K562 (cell line): ENCODE measurements around the gene FOXK2. TPM values are rescaled to one million over a fixed set of nuclear protein-coding genes. Genes with fewer than 3 reads are reported as not detected.

ENCODE experiments used
- ATAC-seq: fragments of 200-7000 bp; cut with Tn5 transposase; 3 replicates; pipeline ENCODE4 v1.9.1; 2020; ENCODE audit warnings: moderate library complexity
- BruUV-seq: library from RNA; stranded (reverse); fragments of 400-500 nt; replicated peaks from 2 replicates; lab custom pipeline; 2021; lab: Mats Ljungman, UMichigan
- CTCF ChIA-PET: fragments of 300-600 bp; formaldehyde crosslinking; extraction: SDS; loops from one replicate; lab custom pipeline; 2021; ENCODE audit warnings: low intra/inter-chr PET ratio; lab: Yijun Ruan, JAX
- POLR2A ChIA-PET: fragments of 300-600, 350-650 bp; sonication (Branson Sonifier 250); formaldehyde crosslinking; extraction: SDS; loops from one replicate; lab custom pipeline; 2021; ENCODE audit warnings: antibody characterized with exemption, inconsistent platforms; lab: Yijun Ruan, JAX
- DNase-seq, 4 experiments: peaks; one replicate each; pipeline versions ENCODE4 v3.0.0 to v3.0.0-alpha.2; 2011 to 2018; ENCODE audit warnings: low spot score in 3 of 4, mixed read lengths in 3 of 4; ENCODE audit errors: extremely low read depth in 1 of 4
- FAIRE-seq: peaks from 2 replicates; lab custom pipeline; 2011; peaks lifted over from hg19 to GRCh38; lab: Jason Lieb, UNC
- H2AFZ ChIP-seq: 2 replicates; pipeline ENCODE4 v1.6.0; 2011; ENCODE audit warnings: low read depth, low read length, control low read depth, inconsistent platforms
- H3K27ac ChIP-seq: fragments of 200-600 bp; 3 replicates; pipeline ENCODE4 v1.8.0; 2011; ENCODE audit warnings: low read depth, mild to moderate bottlenecking, control low read depth, inconsistent platforms, low read length, moderate library complexity, mixed read lengths; ENCODE audit errors: extremely low read depth
- H3K27me3 ChIP-seq, 2 experiments: fragments of 300-600 bp in 1 of 2; 2 replicates in 1 of 2; 3 replicates in 1 of 2; pipeline versions ENCODE4 v1.6.0 to v1.8.0; 2011; ENCODE audit warnings: inconsistent platforms in 2 of 2, low read length in 2 of 2, mild to moderate bottlenecking in 1 of 2, mixed read lengths in 1 of 2, moderate library complexity in 1 of 2; ENCODE audit not compliant: control insufficient read depth in 2 of 2, insufficient read depth in 2 of 2
- H3K36me3 ChIP-seq: fragments of 300-600 bp; 3 replicates; pipeline ENCODE4 v1.8.0; 2011; ENCODE audit warnings: mild to moderate bottlenecking, low read length, inconsistent platforms; ENCODE audit not compliant: control insufficient read depth, insufficient read depth
- H3K4me1 ChIP-seq, 2 experiments: fragments of 200-600 bp in 1 of 2; replicated peaks in 1 of 2; 2 replicates in 1 of 2; 3 replicates in 1 of 2; pipeline versions ENCODE4 v1.5.1 to v1.8.0; 2011; ENCODE audit warnings: inconsistent platforms in 2 of 2, low read length in 2 of 2, mild to moderate bottlenecking in 1 of 2, mixed read lengths in 1 of 2, moderate library complexity in 1 of 2; ENCODE audit not compliant: control insufficient read depth in 2 of 2, insufficient read depth in 2 of 2
- H3K4me2 ChIP-seq: 2 replicates; pipeline ENCODE4 v1.6.1; 2011; ENCODE audit warnings: low read length, control low read depth, inconsistent platforms, mixed read lengths; ENCODE audit not compliant: insufficient read depth
- H3K4me3 ChIP-seq: fragments of 200-600 bp; sonication (generic), shearing (Covaris generic); 2 replicates; pipeline ENCODE4 v1.5.1; 2016; ENCODE audit warnings: control low read depth, inconsistent platforms
- H3K79me2 ChIP-seq: fragments of 200-600 bp; 3 replicates; pipeline ENCODE4 v1.8.0; 2011; ENCODE audit warnings: low read length, inconsistent platforms; ENCODE audit not compliant: control insufficient read depth, insufficient read depth
- H3K9ac ChIP-seq, 2 experiments: 2 replicates each; pipeline versions ENCODE4 v1.6.0 to v1.6.1; 2011; ENCODE audit warnings: low read depth in 2 of 2, low read length in 2 of 2, control low read depth in 1 of 2, inconsistent platforms in 1 of 2, mild to moderate bottlenecking in 1 of 2, mixed read lengths in 1 of 2; ENCODE audit not compliant: insufficient read depth in 1 of 2
- H3K9me1 ChIP-seq: one replicate; pipeline ENCODE4 v1.6.0; 2011; ENCODE audit warnings: inconsistent platforms, mild to moderate bottlenecking, low read length, moderate library complexity; ENCODE audit not compliant: control insufficient read depth, insufficient read depth
- H3K9me3 ChIP-seq: replicated peaks from 2 replicates; pipeline ENCODE4 v1.5.1; 2011; ENCODE audit warnings: low read depth, low read length, inconsistent platforms; ENCODE audit not compliant: control insufficient read depth, insufficient read depth
- H4K20me1 ChIP-seq: replicated peaks from 2 replicates; pipeline ENCODE4 v1.6.1; 2011; ENCODE audit warnings: low read length, inconsistent platforms, mixed read lengths; ENCODE audit not compliant: control insufficient read depth, insufficient read depth
- MAFG ChIP-seq: fragments of 450-650 bp; conservative IDR thresholded peaks from 2 replicates; pipeline ENCODE4 v1.6.1; 2016; ENCODE audit warnings: missing genetic modification characterization, missing compliant biosample characterization
- MTF1 ChIP-seq: fragments of 250-450 bp; sonication (Bioruptor Pico); IDR thresholded peaks from 2 replicates; pipeline ENCODE4 v1.9.0; 2021; ENCODE audit warnings: moderate library complexity, mild to moderate bottlenecking, inconsistent platforms, borderline replicate concordance
- ZNF316 ChIP-seq: fragments of 450-650 bp; IDR thresholded peaks from 2 replicates; pipeline ENCODE4 v1.6.1; 2016
- ZNF764 ChIP-seq: fragments of 250-450 bp; sonication (Bioruptor Pico); IDR thresholded peaks from 2 replicates; pipeline ENCODE4 v1.4.0; 2020; ENCODE audit warnings: low read depth, mild to moderate bottlenecking, moderate library complexity
- WGBS: fragments of 100-300 bp; shearing (Covaris generic); methylation state at CpG from one replicate; pipeline ENCODE4 v1.1.6; 2016; ENCODE audit warnings: low coverage, mixed read lengths; ENCODE audit not compliant: insufficient coverage; ENCODE audit errors: missing lambda C conversion rate; 5-methylcytosine and 5-hydroxymethylcytosine counted together
- in situ Hi-C: fragments of 300-500 bp; cut with MboI; formaldehyde crosslinking; loops from 4 replicates; pipeline ENCODE4 v1.15.0; 2018; ENCODE audit warnings: inconsistent platforms, mixed read lengths
- intact Hi-C: fragments of 100-400 bp; cut with micrococcal nuclease; formaldehyde crosslinking; loops from 2 replicates; pipeline ENCODE4 v1.14.2; 2022
- polyA plus RNA-seq, 8 experiments: library from polyadenylated mRNA; depleted of rRNA in 4 of 8; stranded (reverse) in 5 of 8; unstranded in 3 of 8; fragments of >200 nt; fragmentation: Nextera tagmentation in 2 of 8; fragmentation: Illumina TruSeq in 1 of 8; extraction: Ambion mirVana in 2 of 8; extraction: Trizol in 1 of 8; gene quantifications; 2 replicates each; pipeline versions ENCODE4 v1.2.1 to v1.2.3, GENCODE V29; 2011 to 2014; ENCODE audit warnings: inconsistent platforms in 1 of 8, missing spikeins in 1 of 8
- total RNA-seq, 7 experiments: library from RNA; depleted of rRNA in 6 of 7; stranded (reverse); fragments of >200 nt in 6 of 7; fragmentation: Illumina TruSeq in 2 of 7; extraction: Trizol in 2 of 7; gene quantifications; 2 replicates each; pipeline versions ENCODE4 v1.2.1 to v1.2.3, GENCODE V29; 2011 to 2021; ENCODE audit warnings: low replicate concordance in 1 of 7
- TF ChIP-seq, protein P1 (sequence below): fragments of 250-450 bp; sonication (Bioruptor Pico); IDR thresholded peaks from 2 replicates; pipeline ENCODE4 v1.5.0; 2020; ENCODE audit warnings: mild to moderate bottlenecking

FOXK2 gene
- total and polyA plus RNA-seq, 9 of the 15 experiments (the other 6 are each of a cell fraction or from before 2014, with no cell fraction given) = 3.0 to 86.0 (median 44.1) TPM

GRCh38 chr17:82631544-82631943, 112.0 kb downstream of the FOXK2 start:
- ChIA-PET CTCF (no interaction called here), POLR2A (interaction anchor here (1.1 kb wide), 1 partner anchor 15 kb away, joined by 4 read pairs; no protein-coding TSS in a partner anchor)
- Histone ChIP-seq H3K9me3 (no peaks in the 10 kb centered on the region), H3K27me3 (no peaks in the 10 kb centered on the region), H3K9ac (no peak overlapping the region), H3K4me1 (peaks cover 0 to 4% of the 10 kb centered on the region in 2 experiments; a peak in 1 of 5 replicates), H3K9me1 (no peaks in the 10 kb centered on the region), H3K36me3 (peaks cover 86% of the 10 kb centered on the region), H3K27ac (no peak overlapping the region), H3K4me2 (no peak overlapping the region), H2AFZ (no peak overlapping the region), H4K20me1 (peaks cover 7% of the 10 kb centered on the region; the same call in 1 of the 2 replicates), H3K4me3 (no peak overlapping the region), H3K79me2 (peaks cover 50% of the 10 kb centered on the region)
- 74% methylated on average over 6 of the region's 6 CpGs for WGBS
- in situ Hi-C loops = no loop called here
- TF ChIP-seq ZNF764 (CRISPR knock-in tag) (no peak), ZNF316 (peak; percentile 61), MTF1 (CRISPR knock-in tag) (no peak), MAFG (tag) (peak; percentile 31; the same call in 1 of the 2 replicates)
- TF ChIP-seq, protein P1, sequence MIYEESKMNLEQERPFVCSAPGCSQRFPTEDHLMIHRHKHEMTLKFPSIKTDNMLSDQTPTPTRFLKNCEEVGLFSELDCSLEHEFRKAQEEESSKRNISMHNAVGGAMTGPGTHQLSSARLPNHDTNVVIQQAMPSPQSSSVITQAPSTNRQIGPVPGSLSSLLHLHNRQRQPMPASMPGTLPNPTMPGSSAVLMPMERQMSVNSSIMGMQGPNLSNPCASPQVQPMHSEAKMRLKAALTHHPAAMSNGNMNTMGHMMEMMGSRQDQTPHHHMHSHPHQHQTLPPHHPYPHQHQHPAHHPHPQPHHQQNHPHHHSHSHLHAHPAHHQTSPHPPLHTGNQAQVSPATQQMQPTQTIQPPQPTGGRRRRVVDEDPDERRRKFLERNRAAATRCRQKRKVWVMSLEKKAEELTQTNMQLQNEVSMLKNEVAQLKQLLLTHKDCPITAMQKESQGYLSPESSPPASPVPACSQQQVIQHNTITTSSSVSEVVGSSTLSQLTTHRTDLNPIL = no peak
- DNase-seq (no peak), ATAC-seq (no peak), FAIRE-seq (no peak)
- BruUV-seq = no TSS peak
- intact Hi-C loops = no loop called here
